Spleen (tissue), 11 donors: ENCODE results near the gene MED1. TPM values are rescaled to one million over a fixed set of nuclear protein-coding genes. Genes with fewer than 3 reads are reported as not detected.

Experiments
- DNase-seq: peaks from one replicate; pipeline ENCODE4 v3.0.0-alpha.2; 2020
- H3K27ac ChIP-seq, 8 donors: fragments of 200-600 bp; sonication (generic) in 7 of 8; 1 replicate in 4 of 8; 2 replicates in 4 of 8; pipeline versions ENCODE4 v1.5.0 to v1.8.0; 2016 to 2021; ENCODE audit warnings: inconsistent platforms in 4 of 8, mild to moderate bottlenecking in 4 of 8, moderate library complexity in 1 of 8
- H3K27me3 ChIP-seq, 7 donors: fragments of 200-600 bp; sonication (generic) in 6 of 7; replicated peaks in 1 of 7; 1 replicate in 4 of 7; 2 replicates in 3 of 7; pipeline versions ENCODE4 v1.5.0 to v1.8.0; 2016 to 2021; ENCODE audit warnings: inconsistent platforms in 3 of 7, mild to moderate bottlenecking in 1 of 7
- H3K36me3 ChIP-seq, 6 donors: fragments of 200-600 bp; sonication (generic) in 5 of 6; 1 replicate in 4 of 6; 2 replicates in 2 of 6; pipeline versions ENCODE4 v1.5.0 to v1.8.0; 2016 to 2021; ENCODE audit warnings: inconsistent platforms in 2 of 6
- H3K4me1 ChIP-seq, 6 donors: fragments of 200-600 bp; sonication (generic) in 5 of 6; 1 replicate in 3 of 6; 2 replicates in 3 of 6; pipeline versions ENCODE4 v1.5.0 to v1.8.0; 2016 to 2021; ENCODE audit warnings: inconsistent platforms in 3 of 6
- H3K4me3 ChIP-seq, 8 donors: fragments of 200-600 bp; sonication (generic) in 7 of 8; 1 replicate in 4 of 8; 2 replicates in 4 of 8; pipeline versions ENCODE4 v1.5.0 to v1.8.0; 2016 to 2021; ENCODE audit warnings: inconsistent platforms in 4 of 8, mild to moderate bottlenecking in 4 of 8, moderate library complexity in 2 of 8
- H3K9me3 ChIP-seq, 8 donors: fragments of 200-600 bp; sonication (generic) in 7 of 8; 1 replicate in 4 of 8; 2 replicates in 4 of 8; pipeline versions ENCODE4 v1.5.0 to v1.8.0; 2016 to 2021; ENCODE audit warnings: inconsistent platforms in 4 of 8
- POLR2A ChIP-seq, 3 donors: fragments of 450-650 bp; IDR thresholded peaks; one replicate each; pipeline ENCODE4 v1.5.1; 2017; ENCODE audit warnings: antibody characterized with exemption in 3 of 3, mild to moderate bottlenecking in 1 of 3
- POLR2AphosphoS5 ChIP-seq, 3 donors: sonication (generic); formaldehyde crosslinking; IDR thresholded peaks; one replicate each; pipeline ENCODE4 v1.5.1; 2017; ENCODE audit warnings: antibody characterized with exemption in 3 of 3
- WGBS, 5 donors: extraction: QIAGEN DNeasy Blood & Tissue Kit in 3 of 5; methylation state at CpG; one replicate each; pipeline versions ENCODE4 v1.1.5 to v1.1.7; 2013 to 2018; 5-methylcytosine and 5-hydroxymethylcytosine counted together
- intact Hi-C: fragments of 100-400 bp; cut with DNase I; formaldehyde crosslinking; loops from one replicate; pipeline ENCODE4 v1.15.0; 2023; ENCODE audit warnings: low total_unique reads
- polyA plus RNA-seq, 3 donors: library from polyadenylated mRNA; stranded (reverse); fragments of 200-250 nt; gene quantifications; one replicate each; pipeline ENCODE4 v1.2.1, GENCODE V29; 2013
- total RNA-seq, 7 donors: library from RNA; depleted of rRNA in 3 of 7; stranded (reverse); fragments of >200 nt in 3 of 7; fragmentation: NEBNext Ultra II Directional in 4 of 7; extraction: Animal tissue kit (Norgen Biotek cat#: 25700) in 4 of 7; gene quantifications; one replicate each; pipeline versions ENCODE4 v1.1.0 to v1.2.1, GENCODE V29; 2016 to 2021
- TF ChIP-seq, protein P1 (sequence below), 11 experiments: fragments of 200-600 bp in 7 of 11; fragments of 450-650 bp in 4 of 11; sonication (generic) in 4 of 11; IDR thresholded peaks in 8 of 11; conservative IDR thresholded peaks in 3 of 11; 1 replicate in 7 of 11; 2 replicates in 4 of 11; pipeline versions ENCODE4 v1.4.0 to v1.8.0; 2016 to 2021; ENCODE audit warnings: antibody characterized with exemption in 11 of 11, inconsistent platforms in 4 of 11, mild to moderate bottlenecking in 1 of 11
- donor health status: healthy with polysubstance abuse.
- donor health status: DM: no; HTN: no; CAD: no; lungs with moderate emphysema.
- donor health status: DM: no; HTN: no; CAD: no.
- donor health status: Bipolar disorder and iron deficiency.
- donor health status: healthy.
- donor health status: DM: no; HTN: no; CAD: no.
- donor health status: DM: yes; HTN: yes; CAD: no.

Gene MED1
- total and polyA plus RNA-seq, 10 donors: 4.4 to 43.9 (median 35.3) TPM

DNA sequence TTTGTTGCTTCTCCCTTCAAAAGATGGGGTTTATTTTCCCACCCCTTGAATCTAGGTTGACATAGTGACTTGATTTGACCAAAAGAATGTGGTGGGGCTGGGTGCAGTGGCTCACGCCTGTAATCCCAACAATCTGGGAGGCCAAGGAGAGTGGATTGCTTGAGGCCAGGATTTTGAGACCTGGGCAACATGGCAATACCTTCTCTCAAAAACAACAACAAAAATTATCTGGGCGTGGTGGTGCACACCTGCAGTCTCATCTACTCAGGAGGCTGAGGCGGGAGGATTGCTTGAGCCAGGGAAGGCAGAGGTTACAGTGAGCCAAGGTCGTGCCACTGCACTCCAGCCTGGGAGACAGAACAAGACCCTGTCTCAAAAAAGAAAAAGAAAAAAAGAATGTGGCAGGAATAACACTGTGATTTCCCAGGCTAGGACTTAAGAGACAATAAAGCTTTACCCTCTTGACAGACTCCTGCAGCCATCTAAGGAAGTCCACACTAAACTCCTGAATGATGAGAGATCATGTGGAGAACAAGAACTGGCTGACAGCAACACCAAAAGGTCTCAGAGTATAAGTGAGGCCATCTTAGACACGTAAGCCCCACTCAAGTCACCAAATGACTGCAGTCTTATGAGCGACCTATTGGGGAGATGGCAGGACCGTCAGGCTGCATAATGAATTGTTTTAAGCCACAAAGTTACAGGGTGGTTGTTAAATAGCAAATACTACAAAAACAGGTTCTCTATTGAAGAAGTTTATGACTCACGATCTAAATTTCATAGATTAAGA lies 86.6 kb downstream of the MED1 start:
- peak overlapping the region in 1 of 8 donors; percentile 2 for H3K4me3 ChIP-seq
- H3K27me3 ChIP-seq: no peaks in the 10 kb centered on the region
- no peak for DNase-seq
- H3K4me1 ChIP-seq: peaks cover 2 to 73% (median 40%) of the 10 kb centered on the region in 6 donors
- TF ChIP-seq POLR2AphosphoS5 (IDR thresholded peaks at IDR 0.05): no peak
- TF ChIP-seq, protein P1, sequence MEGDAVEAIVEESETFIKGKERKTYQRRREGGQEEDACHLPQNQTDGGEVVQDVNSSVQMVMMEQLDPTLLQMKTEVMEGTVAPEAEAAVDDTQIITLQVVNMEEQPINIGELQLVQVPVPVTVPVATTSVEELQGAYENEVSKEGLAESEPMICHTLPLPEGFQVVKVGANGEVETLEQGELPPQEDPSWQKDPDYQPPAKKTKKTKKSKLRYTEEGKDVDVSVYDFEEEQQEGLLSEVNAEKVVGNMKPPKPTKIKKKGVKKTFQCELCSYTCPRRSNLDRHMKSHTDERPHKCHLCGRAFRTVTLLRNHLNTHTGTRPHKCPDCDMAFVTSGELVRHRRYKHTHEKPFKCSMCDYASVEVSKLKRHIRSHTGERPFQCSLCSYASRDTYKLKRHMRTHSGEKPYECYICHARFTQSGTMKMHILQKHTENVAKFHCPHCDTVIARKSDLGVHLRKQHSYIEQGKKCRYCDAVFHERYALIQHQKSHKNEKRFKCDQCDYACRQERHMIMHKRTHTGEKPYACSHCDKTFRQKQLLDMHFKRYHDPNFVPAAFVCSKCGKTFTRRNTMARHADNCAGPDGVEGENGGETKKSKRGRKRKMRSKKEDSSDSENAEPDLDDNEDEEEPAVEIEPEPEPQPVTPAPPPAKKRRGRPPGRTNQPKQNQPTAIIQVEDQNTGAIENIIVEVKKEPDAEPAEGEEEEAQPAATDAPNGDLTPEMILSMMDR (IDR thresholded peaks at IDR 0.05 in 8 of 11, conservative IDR thresholded peaks at IDR 0.05 in 3 of 11): no peak
- no peak for TF ChIP-seq POLR2A (IDR thresholded peaks at IDR 0.05)
- H3K36me3 ChIP-seq: peaks cover 0 to 3% (median 0%) of the 10 kb centered on the region in 6 donors
- no peaks in the 10 kb centered on the region for H3K9me3 ChIP-seq
- WGBS, 5 donors: 83 to 95% (median 86%) methylated on average over 8 of the region's 8 CpGs
- peak overlapping the region in 7 of 8 donors; percentile 22 to 79 (median 60) for H3K27ac ChIP-seq
- intact Hi-C loops: no loop called here

DNA sequence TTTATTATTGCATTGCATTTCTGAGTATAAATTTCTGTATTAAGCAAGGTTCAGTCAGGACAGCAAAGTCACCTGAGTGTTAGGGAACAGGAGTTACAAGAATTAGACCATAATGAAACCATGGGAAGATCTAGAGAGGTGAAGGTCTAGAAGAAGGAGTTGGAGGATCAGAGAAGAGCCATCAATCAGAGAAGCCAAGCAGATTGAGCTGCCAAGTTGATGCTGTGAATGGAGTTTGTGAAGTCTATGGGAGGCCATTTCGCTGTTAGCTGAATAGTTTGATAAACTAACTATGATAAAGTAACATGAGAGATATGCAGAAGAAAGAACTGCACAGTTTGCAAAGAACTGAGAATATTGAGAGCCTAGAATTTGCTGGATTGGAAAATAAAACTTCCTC lies 90.0 kb downstream of the MED1 start:
- Histone ChIP-seq H3K27ac (peak overlapping the region in 4 of 8 donors; percentile 3 to 35 (median 21)), H3K27me3 (no peaks in the 10 kb centered on the region), H3K4me3 (no peak overlapping the region), H3K4me1 (peaks cover 2 to 72% (median 42%) of the 10 kb centered on the region in 6 donors), H3K36me3 (peaks cover 0 to 3% (median 0%) of the 10 kb centered on the region in 6 donors), H3K9me3 (no peaks in the 10 kb centered on the region)
- TF ChIP-seq, protein P1 (IDR thresholded peaks at IDR 0.05 in 8 of 11, conservative IDR thresholded peaks at IDR 0.05 in 3 of 11): no peak
- no peak for TF ChIP-seq POLR2A (IDR thresholded peaks at IDR 0.05)
- TF ChIP-seq POLR2AphosphoS5 (IDR thresholded peaks at IDR 0.05): no peak
- 83 to 100% (median 96%) methylated on average over 1 of the region's 1 CpG for WGBS, 5 donors
- DNase-seq: no peak
- intact Hi-C loops: no loop called here

DNA sequence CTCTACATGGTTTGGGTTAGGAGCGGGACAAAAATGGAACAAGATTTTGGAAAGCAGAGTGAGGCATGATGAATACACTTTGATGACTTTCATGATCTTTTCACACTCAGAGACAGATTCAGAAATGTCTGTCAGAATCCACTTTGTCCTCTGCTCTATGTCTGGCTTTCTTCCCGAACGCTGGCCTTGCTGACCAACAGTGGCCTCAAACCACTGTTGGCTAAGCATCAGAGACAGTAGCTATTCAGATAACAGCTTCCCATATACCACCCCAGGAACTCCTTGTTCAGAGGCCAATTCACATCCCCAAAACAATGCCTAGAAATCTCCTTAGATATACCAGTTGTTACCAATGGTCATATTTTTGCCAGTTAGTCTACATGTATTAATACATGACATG lies 90.5 kb downstream of the MED1 start:
- Histone ChIP-seq H3K4me3 (no peak overlapping the region), H3K9me3 (no peaks in the 10 kb centered on the region), H3K27me3 (no peaks in the 10 kb centered on the region), H3K4me1 (peaks cover 2 to 67% (median 37%) of the 10 kb centered on the region in 6 donors), H3K27ac (peak overlapping the region in 4 of 8 donors; percentile 3 to 35 (median 21)), H3K36me3 (peaks cover 0 to 3% (median 0%) of the 10 kb centered on the region in 6 donors)
- intact Hi-C loops: no loop called here
- no peak for DNase-seq
- no peak for TF ChIP-seq POLR2A (IDR thresholded peaks at IDR 0.05)
- TF ChIP-seq, protein P1 (IDR thresholded peaks at IDR 0.05 in 8 of 11, conservative IDR thresholded peaks at IDR 0.05 in 3 of 11): no peak
- peak in 1 of 3 donors; percentile 13 for TF ChIP-seq POLR2AphosphoS5 (IDR thresholded peaks at IDR 0.05)
- WGBS, 5 donors: 59 to 81% (median 64%) methylated on average over 3 of the region's 3 CpGs

DNA sequence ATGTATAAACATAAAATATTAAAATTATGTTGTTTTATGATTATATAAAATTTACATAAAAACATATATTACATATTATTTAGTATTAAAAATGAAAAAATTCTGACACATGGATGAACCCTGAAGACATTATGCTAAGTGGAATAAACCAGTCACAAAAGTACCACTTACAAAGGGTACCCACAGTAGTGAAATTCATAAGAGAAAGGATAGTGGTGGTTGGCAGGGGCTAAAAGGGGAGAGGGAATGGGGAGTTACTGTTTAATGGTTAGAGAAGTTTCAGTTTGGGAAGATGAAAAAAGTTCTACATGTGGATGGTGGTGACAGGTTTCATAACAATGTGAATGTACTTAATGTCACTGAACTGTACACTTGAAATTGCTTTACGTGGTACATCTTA lies 91.1 kb downstream of the MED1 start:
- 67 to 88% (median 85%) methylated on average over 1 of the region's 1 CpG for WGBS, 5 donors

More for the DNA sequence above, 91.1 kb downstream of the MED1 start:
- Histone ChIP-seq H3K9me3 (no peaks in the 10 kb centered on the region), H3K27me3 (no peaks in the 10 kb centered on the region), H3K27ac (peak overlapping the region in 1 of 8 donors; percentile 61), H3K4me3 (no peak overlapping the region), H3K4me1 (peaks cover 2 to 62% (median 33%) of the 10 kb centered on the region in 6 donors), H3K36me3 (peaks cover 0 to 3% (median 0%) of the 10 kb centered on the region in 6 donors)
- no peak for TF ChIP-seq POLR2A (IDR thresholded peaks at IDR 0.05)
- TF ChIP-seq, protein P1 (IDR thresholded peaks at IDR 0.05 in 8 of 11, conservative IDR thresholded peaks at IDR 0.05 in 3 of 11): no peak
- no peak for TF ChIP-seq POLR2AphosphoS5 (IDR thresholded peaks at IDR 0.05)
- DNase-seq: no peak
- intact Hi-C loops: no loop called here
